ENCODE measurements around the gene PIGR. TPM values are rescaled to one million over a fixed set of nuclear protein-coding genes. Genes with fewer than 3 reads are reported as not detected.

Gene PIGR
- total RNA-seq, 1 experiment from 2014 or later = 2.6 TPM

DNA sequence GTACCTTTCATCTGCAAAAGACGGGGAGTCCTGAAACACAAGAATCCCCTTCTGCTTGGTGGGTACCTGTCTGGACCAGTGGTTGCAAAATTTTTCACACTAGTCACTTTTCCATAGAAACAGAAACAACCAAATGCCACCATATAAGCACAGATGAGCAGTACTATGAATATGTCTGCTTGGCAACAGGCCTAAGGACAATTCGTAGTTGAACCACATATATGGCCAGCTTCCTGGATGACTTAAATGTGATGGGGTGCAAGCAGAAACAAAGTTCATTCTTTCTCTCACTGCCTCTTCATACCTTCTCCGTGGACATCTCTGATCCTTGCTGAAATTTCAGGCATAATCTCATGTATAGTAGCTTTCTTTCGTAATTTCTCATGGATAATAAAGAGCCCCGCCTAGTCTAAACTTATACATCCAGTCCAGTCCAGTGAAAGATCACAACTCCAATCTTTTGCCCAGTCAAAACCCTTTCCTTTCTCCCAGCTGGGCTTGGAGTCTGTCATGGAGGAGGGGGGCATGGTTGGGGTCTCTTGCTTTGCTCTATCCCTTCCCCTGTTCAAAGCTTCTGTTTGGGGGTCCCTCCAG is 16.9 kb upstream of the PIGR start:
- POLR2A ChIA-PET = no interaction called here
- Histone ChIP-seq H4K20me1 (ENCODE audit: insufficient read depth) (no peaks in the 10 kb centered on the region), H3K4me3 (replicated peaks in 1 of 2; ENCODE audit: low read depth in 1 of 2, low read length in 2 of 2) (no peak overlapping the region), H2AFZ (ENCODE audit: low read depth, low read length, poor library complexity, severe bottlenecking) (no peak overlapping the region), H3K9me2 (ENCODE audit: insufficient read depth) (no peaks in the 10 kb centered on the region), H3K79me2 (ENCODE audit: insufficient read depth, low read length) (no peaks in the 10 kb centered on the region), H3K36me3 (ENCODE audit: control insufficient read depth in 1 of 2, insufficient read depth in 2 of 2, low read length in 2 of 2) (no peaks in the 10 kb centered on the region), H3K4me2 (ENCODE audit: low read length) (no peak overlapping the region), H3K4me1 (ENCODE audit: control insufficient read depth in 1 of 2, insufficient read depth in 2 of 2, low read length in 2 of 2) (no peaks in the 10 kb centered on the region), H3K9ac (ENCODE audit: low read length) (no peak overlapping the region), H3K27me3 (ENCODE audit: insufficient read depth, low read length) (no peaks in the 10 kb centered on the region), H3K9me3 (ENCODE audit: control insufficient read depth in 1 of 2, insufficient read depth in 1 of 2, low read depth in 1 of 2, low read length in 2 of 2) (no peaks in the 10 kb centered on the region), H3K27ac (ENCODE audit: low read depth, low read length) (no peak overlapping the region)
- ATAC-seq = no peak
- no TSS peak for BruUV-seq (replicated peaks)
- TF ChIP-seq POLR2AphosphoS5 (IDR thresholded peaks at IDR 0.05; ENCODE audit: low read depth, low read length) (no peak), ZNF274 (IDR thresholded peaks at IDR 0.05; ENCODE audit: low read depth, low read length) (no peak), CEBPB (IDR thresholded peaks at IDR 0.05; ENCODE audit: low read depth) (no peak), YY1 (IDR thresholded peaks at IDR 0.05; ENCODE audit: extremely low read depth, insufficient replicate concordance, low read depth, low read length) (no peak), TCF7L2 (IDR thresholded peaks at IDR 0.05; ENCODE audit: borderline replicate concordance, extremely low read depth, insufficient read depth, insufficient read length) (no peak), POLR2A (IDR thresholded peaks at IDR 0.05; ENCODE audit: borderline replicate concordance, extremely low read depth, insufficient read depth, insufficient read length) (no peak), SIN3A (IDR thresholded peaks at IDR 0.05; ENCODE audit: low read depth) (no peak), MAX (IDR thresholded peaks at IDR 0.05) (no peak), EZH2 (IDR thresholded peaks at IDR 0.05) (no peak), REST (IDR thresholded peaks at IDR 0.05; ENCODE audit: low read depth) (no peak), SRF (IDR thresholded peaks at IDR 0.05; ENCODE audit: low read depth) (no peak)
- intact Hi-C loops (cut with micrococcal nuclease) = no loop called here
- RAD21 ChIA-PET (ENCODE audit: low non-redundant PET in 1 of 2, low total read pairs in 2 of 2, uncharacterized antibody in 2 of 2, unreplicated experiment in 2 of 2) = no interaction called here
- no peak for DNase-seq (ENCODE audit: low read depth, low spot score)
- CTCF ChIA-PET = no interaction called here

All from HCT116 (cell line).